GM19397 (cell line): Measurements from ENCODE around the gene GNG4.
"Not testable (repeated sequence)": the region's sequence is repeated elsewhere in the genome, so short reads cannot be mapped to it uniquely, and the experiment has no call there.

ENCODE experiments used
- ATAC-seq: cut with Tn5 transposase; IDR thresholded peaks from one replicate; pipeline ENCODE4 v1.9.1; 2021; ENCODE audit warnings: mild to moderate bottlenecking, moderate library complexity; ENCODE audit not compliant: unreplicated experiment

The GNG4 gene

DNA sequence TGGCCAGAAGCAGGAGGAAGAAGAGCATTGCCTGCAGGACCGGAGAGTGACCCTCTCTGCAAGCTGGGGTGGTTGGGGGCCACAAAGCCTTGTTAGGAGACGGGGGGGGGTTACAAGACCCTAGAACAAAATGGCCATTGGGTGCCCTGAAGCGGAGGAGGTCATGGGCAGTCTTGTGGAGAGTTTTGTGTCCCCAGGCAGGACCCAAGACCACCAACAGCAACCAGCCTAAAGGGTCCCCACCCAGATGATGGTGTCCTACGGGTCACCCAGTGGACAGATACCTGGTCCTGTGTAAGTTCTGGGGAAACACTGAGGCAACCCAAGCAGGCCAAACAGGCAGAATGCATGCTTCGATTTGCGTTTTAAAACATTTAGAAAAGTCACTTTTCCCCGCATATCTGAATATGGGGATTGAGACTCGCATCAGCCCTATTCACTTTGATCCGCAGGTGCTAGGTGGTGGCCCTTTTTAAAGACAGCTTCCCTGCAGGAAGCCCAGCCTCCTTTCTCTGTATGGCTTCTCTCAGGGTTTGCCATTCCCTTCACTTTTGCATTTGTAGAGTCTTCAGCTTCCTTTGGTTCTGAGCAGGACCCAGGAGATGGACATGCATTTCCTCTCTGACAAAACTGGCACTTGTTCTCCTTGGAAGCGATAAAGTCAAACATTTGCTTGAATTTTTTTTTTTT lies 21.1 kb downstream of the GNG4 start:
- ATAC-seq: no peak

DNA sequence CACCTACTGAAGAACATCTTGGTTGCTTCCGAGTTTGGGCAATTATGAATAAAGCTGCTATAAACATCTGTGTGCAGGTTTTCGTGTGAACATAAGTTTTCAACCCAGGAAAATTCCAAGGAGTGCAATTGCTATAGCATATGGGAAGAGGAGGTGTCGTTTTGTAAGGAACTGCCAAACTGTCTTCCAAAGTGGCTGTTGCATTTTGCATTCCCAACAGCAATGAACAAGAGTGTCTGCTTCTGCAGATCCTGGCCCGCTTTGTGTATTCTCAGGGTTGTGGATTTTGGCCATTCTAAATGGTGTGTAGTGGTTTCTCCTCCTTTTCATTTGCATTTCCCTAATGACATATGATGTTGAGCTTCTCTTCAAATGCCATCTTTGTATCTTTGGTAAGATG lies 23.8 kb downstream of the GNG4 start:
- ATAC-seq: no peak

DNA sequence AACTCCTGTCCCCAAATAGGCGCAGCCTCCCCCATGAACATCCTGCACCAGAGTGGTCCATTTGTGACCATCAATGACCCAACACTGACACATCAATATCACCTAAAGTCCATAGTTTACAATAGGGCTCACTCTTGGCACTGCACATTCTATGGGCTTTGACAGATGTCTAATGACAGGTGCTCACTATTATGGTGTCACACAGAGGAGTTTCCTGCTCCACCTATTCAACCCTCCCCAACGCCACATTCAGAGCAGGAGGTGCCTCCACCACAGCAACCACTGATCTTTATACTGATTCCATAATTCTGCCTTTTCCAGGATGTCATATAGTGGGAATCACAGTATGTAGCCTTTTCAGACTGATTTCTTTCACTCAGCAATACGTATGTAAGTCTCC lies 24.2 kb downstream of the GNG4 start:
- ATAC-seq: no peak

DNA sequence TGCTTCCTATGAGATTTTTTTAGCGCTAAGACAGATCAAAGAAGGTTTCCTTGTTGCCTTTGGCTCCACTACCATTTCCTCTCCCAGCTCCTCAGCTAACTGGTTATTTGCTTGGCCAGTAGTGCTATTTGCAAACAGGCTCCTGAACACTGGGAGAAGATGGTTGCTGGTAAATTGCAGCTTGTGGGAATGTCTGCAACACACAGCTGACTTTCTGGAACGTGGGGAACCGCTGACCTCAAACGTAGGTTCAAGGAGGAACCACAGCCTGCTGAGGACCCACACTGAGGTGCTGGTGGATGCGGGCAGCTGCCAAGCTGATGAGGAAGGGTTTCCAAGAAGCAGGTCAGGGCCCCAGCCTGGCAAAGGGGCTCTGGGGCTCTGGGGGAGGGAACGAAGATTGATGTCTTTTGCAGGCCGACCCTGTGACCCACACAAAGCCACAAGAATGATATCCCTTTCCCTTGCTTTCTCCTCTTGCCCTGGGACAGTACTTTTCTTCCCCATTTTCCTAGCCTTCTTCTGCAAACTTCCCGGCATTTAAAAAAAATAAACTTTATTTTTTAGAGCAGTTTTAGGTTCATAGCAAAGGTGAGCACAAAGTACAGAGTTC lies 24.8 kb downstream of the GNG4 start:
- ATAC-seq: no peak

DNA sequence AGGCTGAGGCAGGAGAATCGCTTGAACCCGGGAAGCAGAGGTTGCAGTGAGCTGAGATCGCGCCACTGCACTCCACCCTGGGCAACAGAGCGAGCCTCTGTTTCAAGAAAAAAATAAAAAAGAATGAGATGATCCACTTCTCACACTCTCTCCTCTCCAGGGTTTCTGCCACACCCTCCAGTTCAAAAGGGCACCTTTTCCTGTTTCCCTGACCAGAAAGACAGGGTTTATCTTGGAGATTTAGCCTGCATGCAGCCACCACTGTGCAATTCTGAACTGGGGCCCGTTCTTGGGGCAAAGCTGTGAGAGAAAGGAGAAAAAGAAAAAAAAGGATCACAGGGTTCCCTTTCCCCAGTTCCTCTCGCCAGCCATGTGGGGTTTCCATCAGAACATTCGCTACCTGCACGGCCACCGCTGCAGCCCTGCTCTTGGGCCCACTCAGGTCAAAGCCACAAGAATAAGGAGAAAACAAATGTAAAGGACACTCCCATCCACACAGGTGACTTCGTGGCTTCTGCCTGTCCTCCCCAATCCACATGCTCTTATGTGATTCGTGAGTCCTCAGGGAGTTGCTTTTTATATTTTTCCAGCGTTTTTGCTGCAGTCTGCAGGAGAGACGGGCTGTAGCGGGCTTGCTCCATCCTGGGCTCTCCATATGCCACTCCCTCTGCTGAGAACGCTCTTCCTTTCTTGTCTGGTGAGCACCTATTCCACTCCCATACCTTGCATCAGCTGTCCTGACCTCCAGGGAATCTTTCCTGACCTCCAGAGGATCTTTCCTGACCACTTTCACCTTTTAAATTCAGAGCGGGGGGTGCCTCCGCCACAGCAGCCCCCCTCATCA lies 26.4 kb downstream of the GNG4 start:
- ATAC-seq: no peak

DNA sequence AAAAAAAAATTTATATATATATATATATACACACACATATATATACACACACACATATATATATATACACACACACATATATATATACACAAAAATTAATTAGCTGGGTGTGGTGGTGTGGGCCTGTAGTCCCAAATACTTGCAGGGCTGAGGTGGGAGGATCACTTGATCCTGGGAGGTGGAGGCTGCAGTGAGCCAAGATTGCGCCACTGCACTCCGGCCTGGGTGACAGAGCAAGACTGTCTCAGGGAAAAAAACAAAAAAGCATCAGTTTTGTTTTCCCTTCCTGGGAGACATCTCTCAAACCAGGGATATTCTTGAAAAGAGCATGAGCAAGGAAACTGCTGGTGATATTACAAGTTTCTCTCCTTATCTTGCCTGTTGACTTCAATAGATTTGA lies 30.4 kb downstream of the GNG4 start:
- not testable (repeated sequence) for ATAC-seq

DNA sequence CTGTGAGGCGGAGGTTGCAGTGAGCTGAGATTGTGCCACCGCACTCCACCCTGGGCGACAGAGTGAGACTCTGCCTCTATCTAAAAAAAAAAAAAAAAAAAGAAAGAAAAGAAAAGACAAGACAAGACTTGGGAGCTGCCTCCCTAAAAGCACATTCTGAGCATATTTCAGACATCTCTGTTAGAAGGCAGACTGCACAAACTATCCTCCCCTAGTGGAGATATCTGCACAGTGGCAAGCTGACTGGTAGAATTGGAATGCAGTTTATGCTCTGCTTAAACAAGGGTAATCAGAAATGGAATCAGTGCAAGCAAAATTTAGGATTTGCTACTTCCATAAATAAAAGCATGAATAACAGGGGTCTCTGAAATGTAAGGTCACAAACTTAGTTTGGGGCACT lies 31.8 kb downstream of the GNG4 start:
- no peak for ATAC-seq

DNA sequence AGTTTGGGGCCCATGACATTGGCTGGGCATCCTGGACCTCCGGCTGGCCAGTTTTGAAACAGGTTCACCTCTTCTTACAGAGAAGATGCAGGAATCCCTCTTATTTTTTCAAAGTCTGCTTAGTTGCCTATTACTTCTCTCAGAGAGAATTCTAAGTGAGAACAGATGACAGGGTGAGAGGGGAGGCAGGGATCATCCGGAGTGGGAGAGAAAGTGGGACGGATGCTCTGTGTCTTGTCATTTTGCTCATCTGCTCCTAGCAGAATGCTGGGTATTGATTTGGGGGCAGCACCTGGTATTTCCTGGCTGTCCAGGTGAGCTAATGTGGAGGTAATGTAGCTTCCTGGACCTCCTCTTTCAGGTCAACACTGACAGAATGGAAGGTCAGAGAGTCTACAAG lies 32.4 kb downstream of the GNG4 start:
- ATAC-seq: no peak

DNA sequence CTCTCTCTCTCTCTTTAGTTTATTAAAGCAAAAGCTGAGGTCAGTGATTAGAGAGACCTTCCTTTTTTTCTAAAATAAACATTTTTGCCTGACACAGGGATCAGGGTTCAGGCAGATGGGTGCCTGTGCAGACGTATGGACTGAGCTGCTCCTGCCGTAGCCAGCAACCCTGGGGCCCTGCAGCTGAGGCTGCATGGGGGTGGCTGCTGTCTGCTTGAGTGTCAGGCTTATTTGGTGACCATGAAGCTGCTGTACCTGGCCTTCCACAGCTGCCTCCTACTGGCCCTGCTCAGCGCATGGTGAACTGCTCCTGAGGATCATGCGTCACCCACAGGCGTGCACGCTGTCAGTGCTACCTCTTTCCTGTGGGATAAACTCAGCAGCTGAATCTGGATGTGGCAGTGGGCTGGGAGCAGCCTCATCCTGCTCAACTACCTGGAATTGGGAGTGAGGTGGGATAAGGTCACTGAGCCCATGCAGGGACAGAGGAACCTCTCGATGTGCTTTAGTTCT lies 35.1 kb downstream of the GNG4 start:
- no peak for ATAC-seq

DNA sequence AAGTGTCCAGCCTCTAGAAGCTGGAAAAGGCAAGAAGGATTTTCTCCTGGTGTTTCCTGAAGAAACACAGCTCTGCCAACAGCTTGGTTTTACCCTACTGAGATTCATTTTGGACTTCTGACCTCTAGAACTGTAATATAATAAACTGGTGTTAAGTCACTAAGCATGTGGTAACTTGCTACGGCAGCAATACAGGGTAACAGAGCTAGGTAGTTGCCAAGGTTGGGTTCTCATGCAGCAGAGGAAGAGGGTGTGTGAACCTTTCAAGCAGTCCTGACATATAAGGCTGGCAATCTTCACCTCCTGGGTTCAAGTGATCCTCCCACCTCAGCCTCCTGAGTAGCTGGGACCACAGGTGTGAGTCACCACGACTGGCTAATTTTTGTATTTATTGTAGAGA lies 36.0 kb downstream of the GNG4 start:
- no peak for ATAC-seq

DNA sequence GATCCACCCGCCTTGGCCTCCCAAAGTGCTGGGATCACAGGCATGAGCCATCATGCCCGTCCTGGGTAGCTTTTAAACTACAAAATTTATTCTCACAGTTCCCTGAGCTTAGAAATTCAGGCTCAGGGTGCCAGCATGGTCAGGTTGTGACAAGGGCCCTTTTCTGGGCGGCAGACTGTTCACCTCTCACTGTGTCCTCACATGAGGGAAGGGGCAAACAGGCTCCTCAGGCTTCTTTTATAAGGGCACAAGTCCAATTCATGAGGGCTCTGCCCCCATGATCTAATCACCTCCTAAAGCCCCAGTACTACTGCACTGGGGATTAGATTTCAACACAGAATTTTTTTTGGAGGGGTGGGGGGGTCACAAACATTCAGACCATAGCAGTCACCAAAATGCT lies 36.8 kb downstream of the GNG4 start:
- no peak for ATAC-seq

DNA sequence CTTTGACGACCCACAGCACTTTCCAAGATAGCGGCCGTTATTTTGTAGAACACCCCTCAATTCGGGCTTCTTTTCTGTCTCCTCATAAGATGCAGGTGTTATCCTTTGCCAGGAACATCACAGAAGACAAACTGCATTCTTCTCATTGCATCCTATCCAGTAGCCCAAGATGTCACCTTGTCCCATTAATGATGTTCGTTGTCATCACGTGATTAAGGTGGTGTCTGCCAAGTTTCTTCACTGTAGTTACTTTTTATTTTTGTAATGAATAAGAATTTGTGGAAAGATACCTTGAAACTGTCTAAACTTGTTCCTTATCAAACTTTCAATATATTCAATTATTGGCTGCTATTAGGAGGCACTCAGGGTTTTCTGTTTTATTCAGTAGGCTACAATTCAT lies 39.4 kb downstream of the GNG4 start:
- no peak for ATAC-seq

DNA sequence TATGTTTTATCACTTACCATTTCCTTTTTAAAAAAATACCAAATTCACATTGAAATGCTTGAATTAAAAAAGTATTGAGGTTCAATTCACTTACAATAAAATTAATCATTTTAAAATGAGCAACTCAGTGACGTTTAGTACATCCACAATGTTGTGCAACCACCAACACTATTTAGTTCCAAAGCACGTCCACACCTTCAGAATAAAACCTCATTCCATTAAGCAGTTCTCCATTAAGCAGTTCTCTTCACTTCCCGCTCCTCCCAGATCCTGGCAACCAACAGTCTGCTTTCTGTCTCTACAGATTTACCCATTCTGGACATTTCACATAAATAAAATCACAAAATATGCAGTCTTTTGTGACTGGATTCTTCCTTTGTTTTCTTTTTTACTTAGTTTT lies 41.3 kb downstream of the GNG4 start:
- no peak for ATAC-seq

DNA sequence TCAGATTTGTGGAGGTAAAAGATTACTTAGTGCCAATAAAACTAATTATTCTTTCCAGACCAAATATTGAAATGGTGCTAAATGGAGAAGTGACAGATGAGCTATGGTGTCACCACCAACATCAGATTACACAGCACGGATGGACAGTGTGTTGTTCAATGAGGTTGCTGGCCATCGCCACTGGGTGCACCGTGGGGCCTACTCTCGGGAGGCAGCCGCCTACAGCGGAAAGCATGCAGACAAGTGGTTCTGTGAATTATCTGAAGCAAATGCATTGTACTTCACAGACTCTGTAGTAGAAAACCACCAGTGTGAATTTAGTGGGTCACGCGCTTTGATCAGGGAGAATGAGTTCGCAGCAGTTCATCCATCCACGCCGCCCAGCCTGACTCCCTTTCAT lies 42.3 kb downstream of the GNG4 start:
- no peak for ATAC-seq

DNA sequence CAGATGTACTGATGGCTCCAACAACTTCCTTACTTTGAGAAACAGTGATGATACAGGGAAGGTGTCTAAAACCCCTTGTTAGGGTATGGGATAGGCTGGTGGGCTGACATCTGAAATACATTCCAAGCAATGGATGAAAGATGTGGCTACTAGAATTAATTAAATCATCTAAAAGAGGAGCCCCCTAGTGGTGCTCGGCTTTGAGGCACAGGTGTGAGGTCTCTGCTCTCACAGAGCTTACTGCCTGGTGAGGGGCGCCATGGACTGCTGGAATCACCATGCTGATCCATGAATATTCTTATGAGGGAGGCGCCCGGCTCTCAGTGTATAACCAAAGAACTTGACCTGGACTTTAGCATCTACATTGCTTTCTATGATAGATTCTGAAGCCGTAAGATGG lies 48.5 kb downstream of the GNG4 start:
- no peak for ATAC-seq

DNA sequence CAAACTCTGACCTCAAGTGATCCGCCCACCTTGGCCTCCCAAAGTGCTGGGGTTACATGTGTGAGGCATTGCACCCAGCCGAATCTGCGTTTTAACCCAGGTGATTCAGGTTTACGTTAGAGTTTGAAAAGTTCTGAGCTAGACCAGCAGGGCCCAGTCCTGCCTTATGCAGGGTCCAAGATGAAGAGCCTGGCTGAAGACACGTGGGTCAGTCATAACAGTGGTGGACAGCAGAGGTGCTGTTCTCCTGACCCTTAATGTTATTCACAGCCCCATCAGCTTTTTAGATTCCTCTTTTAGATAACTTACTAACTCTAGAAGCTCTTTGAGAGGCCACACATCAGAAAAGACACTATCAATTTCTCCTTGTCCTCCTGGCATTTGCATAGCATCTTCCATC lies 50.0 kb downstream of the GNG4 start:
- no peak for ATAC-seq

DNA sequence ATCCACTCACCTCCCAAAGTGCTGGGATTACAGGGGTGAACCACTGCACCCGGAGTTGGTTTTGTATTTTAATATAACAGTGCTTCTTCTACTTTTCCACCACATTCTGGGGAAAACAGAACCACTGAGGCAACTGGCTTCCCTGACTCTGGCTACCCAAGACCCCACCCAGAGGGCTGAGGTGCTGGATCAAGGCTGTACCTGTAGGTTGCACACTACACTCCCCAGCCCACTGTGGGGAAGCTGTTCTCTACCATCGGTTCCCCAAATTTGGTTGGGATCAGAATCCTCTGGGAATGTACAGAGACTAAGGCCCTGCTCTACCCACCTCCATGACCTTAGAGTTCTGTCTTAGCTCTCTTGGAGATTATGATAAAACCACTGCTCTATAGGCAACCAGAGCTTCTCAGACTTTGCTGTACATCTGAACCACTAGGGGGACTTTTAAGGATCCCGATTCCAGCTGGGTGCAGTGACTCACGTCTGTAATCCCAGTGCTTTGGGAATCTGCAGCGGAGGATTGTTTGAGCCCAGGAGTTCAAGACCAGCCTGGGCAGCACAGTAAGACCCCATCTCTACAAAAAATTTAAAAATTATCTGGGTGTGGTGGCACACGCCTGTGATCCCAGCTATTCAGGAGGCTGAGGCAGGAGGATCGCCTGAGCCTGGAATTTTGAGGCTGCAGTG lies 51.6 kb downstream of the GNG4 start:
- ATAC-seq: no peak

DNA sequence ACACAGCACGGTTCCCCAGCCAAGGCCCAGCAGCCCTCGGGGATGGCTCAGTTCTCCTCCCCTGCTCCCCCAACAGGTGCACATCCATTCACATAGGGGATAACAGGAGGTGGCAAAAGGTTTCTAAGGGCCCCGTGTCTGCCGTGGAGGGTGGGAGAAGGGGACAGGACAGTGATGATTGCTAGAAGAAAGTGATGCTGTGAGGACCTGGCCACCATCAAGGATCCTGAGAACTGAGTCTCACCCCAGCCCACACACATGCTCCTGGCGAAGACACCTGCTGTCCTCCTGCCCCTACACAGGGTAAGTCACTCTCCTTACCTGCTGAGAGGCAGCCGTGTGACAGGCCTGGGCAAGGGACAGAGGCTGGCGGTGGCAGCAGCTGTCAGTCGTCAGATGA lies 54.5 kb downstream of the GNG4 start:
- no peak for ATAC-seq

DNA sequence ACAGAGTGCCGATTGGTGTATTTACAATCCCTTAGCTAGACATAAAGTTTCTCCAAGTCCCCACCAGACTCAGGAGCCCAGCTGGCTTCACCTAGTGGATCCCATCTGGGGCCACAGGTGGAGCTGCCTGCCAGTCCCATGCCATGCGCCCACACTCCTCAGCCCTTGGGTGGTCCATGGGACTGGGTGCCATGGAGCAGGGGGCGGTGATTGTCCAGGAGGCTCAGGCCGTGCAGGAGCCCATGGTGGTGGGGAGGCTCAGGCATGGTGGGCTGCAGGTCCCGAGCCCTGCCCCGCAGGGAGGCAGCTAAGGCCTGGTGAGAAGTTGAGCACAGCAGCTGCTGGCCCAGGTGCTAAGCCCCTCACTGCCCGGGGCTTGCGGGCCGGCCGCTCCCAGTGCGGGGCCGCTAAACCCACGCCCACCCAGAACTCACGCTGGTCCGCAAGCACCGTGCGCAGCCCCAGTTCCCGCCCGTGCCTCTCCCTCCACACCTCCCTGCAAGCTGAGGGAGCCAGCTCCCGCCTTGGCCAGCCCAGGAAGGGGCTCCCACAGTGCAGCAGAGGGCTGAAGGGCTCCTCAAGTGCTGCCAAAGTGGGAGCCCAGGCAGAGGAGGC lies 55.2 kb downstream of the GNG4 start:
- ATAC-seq: not testable (repeated sequence)

DNA sequence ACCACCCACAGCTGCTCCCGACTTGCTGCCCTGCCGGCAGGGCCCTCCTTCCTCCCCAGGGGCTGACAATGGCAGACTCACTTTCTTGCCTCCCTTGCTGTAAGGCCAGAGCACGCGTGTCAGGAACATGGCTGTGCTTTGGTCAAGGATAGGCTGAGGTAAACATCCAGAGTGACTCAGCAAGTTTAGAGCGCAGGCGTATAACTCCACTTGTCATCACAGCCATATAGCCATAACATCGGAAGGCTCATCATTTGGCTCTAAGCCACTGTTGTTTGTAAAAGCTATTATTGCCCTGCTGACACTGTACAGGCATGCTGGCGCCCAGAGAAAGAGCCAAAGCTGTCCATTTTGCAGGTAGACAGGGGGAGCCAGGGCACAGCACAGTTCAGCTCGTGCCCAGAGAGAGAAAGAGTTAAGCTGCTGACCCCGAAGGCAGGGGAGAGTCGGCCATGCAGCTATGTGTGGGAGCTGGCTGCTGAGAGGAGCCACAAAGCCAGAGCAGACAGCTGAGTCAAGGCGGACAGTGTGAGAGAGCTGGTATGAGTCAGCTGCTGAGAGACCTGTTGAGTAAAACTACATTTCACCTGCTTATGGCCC lies 60.6 kb downstream of the GNG4 start:
- ATAC-seq: no peak

DNA sequence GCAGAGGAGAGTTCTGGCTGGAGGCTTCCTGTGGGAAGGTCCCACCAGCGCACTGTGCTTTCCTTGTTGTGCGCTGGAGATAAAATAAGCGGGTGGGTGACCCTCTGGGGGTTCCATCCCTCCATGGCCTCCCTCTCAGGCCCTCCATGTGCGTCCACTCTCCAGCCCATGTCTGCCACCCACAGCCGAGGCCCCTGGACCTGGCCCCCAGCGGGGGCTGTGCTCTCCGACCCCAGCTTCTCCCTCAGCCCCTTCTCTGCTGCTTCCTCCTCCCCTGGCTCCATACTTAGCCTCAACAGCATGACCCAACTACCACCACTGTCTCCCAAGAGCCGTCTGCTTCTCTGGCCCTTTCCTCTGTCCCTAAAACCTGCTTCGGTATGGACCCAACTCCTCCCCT lies 61.4 kb downstream of the GNG4 start:
- no peak for ATAC-seq
